Stimulated activated CD8-positive, alpha-beta memory T cell treated with anti-CD3 and anti-CD28 coated beads, Interleukin-7, amount 100 ng/mL, for 4 hours (primary cell): Measurements from ENCODE around the gene HLA-DPB1.
"Not testable (repeated sequence)": the region's sequence is repeated elsewhere in the genome, so short reads cannot be mapped to it uniquely, and the experiment has no call there.

Source experiments
- DNase-seq, 2 donors: peaks; one replicate each; pipeline ENCODE4 v3.0.0-alpha.2; 2020; ENCODE audit warnings: low read depth in 2 of 2

Gene HLA-DPB1

DNA sequence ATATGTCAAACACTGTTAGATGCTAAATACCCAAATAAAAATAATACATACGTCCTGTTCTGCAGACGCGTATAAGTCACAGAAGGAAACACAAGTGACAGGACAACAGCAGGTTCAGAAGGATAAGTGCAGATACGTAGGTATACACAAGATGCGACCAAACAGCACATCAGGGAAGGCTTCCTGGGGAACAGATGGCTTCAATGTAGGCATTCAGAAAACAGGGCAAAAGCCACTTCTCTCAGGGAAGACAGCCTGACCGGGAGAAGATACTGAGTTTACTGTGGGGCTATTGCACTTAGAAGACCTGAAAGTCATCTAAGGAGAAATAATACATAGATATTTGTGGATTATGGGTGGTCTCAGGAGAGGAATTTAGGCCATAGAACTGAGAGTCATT, 4.2 kb upstream of the HLA-DPB1 start:
- DNase-seq, result no peak

DNA sequence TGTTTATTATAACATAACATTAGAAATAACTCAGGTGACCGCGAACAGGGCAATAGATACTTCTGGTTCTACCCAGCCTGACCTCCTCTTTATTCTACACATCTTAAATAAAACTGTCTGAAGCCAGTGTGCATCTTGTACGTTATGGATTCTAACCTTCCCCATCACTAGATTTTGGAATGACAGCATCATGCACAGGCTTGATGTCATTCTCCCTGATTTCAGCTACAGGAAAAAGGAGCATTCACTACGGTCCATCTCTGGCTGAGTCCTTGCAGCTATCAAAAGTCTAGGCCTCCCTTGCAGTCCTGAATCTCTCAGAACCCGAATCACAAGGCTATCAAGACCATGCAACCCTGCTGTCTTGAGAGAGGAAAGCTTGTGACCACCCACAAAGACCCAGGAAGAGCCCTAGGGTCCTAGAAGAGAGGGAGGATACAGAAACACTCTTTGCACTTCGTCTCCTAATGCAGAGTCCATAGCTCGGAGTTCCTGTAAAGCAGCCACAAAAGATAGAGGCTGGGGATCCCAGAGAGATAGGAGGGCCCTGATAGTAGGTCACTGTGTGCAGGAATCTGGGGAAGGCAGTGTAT, 3.2 kb upstream of the HLA-DPB1 start:
- no peak for DNase-seq

DNA sequence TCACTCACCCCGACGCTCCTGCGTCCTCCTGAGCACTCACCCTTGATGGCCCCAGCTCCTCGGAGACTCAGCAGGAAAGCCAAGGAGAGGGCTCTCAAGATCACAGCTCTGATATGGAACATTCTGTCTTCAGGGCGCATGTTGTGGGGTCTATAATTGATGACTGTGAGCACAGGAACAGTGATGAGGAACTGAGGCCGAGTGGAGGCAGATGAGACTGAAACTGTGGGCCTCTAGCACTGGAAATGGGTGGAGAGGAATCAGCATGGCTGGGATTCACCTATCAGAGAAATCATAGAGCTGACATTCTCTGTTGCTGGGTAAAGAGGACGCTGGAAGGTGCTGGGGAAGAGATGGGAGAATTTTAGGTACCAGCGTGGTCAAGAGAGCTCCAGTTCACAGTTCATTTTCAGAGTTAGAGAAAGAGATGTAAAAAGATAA, 2.3 kb upstream of the HLA-DPB1 start, which contains the start of gene HLA-DPA1:
TSS of gene HLA-DPA1 (minus strand) at position 219 of the 441 bp plus-strand sequence.
- DNase-seq, result peak; percentile 17 to 22

DNA sequence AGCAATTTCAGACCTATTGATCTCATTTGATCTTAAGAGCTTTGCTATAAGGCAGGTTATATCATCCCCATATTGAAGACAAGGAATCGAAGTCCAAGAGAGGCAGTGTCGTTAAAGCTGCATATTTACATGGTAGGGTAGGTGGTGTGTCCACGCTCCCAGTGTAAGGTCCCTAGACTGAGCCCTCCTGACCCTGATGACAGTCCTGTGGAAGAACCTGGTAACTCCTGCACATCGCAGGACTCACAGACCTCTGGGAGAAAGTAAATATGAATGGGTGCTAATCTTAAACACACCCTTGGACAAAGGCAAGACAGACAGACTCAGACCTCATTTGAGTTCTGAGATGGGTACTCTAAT, 602 bp upstream of the HLA-DPB1 start:
- DNase-seq, result no peak

DNA sequence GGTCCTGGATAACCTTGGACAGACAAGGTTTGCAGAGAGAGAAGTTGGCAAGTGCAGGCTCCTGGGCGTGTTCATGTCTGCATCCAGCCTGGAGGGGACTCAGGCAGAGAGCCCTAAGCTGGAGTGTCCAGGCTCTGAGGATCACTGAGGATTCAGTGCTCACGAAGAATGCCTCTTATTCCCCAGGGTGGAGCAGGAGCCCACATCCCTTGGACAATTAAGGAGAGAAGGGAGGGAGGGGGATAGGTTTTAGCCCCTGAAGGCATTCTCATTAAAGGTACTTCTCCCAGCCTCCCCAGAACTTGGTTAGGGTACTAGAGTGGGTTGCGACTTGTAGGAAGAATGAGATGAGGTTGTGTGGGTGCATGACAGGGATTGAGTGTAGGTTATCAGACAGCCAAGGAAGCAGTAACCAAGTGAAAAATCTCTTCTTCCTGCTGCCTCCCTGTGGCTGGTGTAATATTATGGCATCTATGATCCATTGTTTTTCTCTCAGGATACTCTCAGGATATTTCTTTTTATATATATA, 680 bp downstream of the HLA-DPB1 start:
- no peak for DNase-seq

DNA sequence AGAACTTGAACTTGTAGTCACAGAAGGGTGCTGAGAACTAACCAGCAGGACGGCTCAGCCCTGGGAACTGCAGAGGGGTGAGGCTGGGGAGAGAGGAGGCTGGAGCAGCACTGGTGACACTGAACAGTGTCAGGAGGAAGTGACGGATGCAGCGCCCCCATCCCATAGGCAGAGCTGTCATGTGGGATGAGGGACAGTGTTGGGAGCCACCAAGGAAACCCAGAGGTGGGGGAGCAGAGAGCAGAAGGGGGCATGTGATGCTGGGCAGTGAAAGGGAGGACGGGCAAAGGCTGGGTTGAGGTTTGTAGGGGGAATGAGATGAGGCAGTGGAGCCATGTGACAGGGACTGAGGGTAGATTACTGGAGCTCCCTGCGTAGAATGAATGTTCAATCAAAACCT, 2.1 kb downstream of the HLA-DPB1 start:
- DNase-seq, result no peak

DNA sequence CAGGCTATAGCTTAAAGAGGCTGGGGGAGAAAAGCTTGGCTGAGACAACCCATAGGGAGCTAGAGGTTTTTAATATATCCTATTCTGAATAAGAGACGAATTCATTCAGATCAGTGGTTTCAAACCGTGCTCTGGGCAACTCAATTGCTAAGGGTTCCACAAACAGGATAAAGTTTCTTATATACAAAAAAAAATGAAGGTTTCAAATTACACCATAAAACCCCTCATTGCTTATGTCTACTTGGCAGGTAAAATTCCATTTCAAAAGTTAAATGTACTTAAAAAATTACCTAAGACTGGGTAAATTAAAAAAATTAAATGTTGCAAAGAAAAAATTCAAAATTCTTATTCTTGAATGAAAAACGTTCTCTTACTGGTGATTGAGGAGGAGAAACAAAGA, 2.7 kb downstream of the HLA-DPB1 start:
- no peak for DNase-seq

DNA sequence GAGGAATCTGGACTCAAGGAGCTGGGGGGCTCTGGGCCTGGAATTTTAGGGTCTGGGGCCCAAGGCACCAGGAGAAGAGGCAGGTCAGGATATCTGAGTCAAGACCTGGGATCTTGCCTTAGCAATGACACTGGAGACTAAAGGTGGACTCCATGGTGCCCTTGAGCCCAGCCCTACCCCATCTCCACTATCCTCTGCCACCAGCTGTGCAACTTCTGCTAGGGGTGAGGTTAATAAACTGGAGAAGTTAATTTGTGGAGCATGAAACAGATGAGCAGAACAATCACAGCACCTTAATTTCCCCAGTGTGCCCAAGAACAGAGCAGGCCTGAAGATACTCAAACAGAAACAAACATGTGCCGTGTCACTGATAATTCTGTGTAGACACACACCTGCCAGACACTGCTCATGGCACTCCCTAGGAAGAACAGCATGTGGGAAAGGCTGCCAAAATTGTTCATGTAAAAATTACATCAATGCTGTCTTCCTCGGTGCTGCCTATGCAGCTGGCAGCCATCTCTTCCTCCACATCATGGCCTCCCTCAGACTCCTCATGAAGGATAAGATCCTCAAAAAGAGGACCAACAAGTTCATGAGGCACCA, 3.2 kb downstream of the HLA-DPB1 start:
- DNase-seq, result no peak

DNA sequence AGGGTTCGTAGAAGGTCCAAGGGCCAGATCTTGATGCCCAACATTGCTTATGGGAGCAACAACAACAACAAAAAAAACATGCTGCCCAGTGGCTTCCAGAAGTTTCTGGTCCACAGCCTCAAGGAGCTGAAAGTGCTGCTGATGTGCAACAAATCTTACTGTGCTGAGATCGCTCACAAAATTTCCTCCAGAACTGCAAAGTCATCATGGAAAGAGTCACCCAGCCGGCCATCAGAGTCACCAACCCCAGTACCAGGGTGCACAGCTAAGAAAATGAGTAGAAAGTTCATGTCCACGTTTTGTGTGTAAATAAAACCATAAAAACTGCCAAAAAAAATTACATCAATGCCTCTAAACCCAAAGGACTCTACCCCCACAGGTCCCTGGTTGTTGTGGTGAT, 3.8 kb downstream of the HLA-DPB1 start:
- no peak for DNase-seq

DNA sequence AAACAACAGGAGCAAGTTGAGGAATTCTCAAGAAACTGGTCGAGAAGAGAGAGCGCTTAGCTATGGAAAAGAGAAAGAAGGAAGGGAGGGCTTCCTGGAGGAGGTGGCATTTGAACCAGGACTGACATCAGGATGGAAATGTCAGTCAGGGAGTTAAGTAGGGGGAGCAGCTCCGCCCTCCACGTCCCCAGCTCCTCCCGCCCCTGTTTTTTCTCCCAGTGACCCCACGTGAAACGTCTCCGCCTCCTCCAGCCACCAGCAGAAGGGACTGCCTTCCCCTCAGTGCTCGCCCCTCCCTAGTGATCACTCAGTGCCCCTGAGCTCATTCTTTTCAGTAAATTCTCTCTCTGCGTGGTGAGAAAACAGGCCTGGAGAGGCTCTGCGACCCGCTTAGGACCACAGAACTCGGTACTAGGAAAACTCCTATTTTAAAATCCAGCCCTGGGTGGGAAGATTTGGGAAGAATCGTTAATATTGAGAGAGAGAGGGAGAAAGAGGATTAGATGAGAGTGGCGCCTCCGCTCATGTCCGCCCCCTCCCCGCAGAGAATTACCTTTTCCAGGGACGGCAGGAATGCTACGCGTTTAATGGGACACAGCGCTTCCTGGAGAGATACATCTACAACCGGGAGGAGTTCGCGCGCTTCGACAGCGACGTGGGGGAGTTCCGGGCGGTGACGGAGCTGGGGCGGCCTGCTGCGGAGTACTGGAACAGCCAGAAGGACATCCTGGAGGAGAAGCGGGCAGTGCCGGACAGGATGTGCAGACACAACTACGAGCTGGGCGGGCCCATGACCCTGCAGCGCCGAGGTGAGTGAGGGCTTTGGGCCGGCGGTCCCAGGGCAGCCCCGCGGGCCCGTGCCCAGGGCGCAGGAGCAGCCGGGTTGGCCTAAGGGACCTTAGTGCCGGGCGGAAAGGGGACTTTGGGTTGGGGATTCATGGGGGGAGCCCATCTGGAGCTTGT, 4.6 kb downstream of the HLA-DPB1 start:
- no peak for DNase-seq

DNA sequence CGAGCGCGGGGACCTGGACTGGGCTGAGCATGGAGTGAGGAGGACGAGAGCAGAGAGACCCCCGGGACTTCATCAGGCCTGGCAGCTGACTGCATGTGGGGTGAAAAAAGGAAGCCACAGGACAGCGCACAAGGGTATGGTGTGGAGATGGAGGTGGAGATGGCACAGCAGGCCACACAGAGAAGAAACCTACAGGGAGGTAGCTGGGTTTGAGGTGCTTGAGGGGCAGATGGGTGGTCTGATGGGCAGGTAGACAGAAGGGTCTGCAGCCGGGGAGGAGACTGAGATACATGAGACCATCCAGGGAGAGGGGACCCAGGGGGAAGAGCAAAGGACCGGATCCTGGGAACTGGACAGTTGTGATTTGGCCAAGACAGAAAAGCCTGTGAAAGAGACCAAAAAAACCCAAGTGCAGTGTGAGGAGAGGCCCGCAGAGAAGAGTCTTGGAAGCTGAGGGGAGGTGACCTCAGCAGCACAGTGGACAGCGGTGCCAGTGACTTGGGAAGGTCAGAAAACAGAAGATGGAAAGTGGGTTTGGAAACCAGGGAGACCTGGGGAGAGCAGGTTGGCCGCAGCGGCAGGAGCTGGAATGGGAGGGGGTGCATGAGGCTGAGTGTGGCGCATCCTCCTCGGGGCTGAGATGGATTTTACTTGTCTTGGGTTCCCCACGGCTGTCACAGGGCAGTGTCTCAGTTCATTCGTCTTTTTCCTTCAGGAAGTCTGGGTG, 5.5 kb downstream of the HLA-DPB1 start:
- DNase-seq, result no peak

DNA sequence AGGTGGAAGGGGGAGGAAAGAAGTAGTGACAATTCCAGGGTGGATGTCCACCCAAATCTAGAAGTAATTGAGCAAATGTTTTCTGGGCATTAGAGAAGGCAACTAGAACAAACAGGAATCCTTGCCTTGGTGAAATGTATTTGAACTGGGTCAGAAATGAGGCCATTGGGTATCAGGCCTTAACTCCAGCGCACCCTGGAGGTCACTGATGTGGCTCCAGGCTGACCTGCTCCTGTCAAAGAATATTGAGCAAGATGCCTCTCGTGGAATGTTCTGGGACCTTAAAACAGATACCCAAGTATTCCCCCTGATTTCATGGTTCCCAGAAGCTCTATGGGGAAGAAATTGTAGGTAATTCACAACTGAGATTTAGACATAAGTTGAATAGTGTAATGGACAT, 6.9 kb downstream of the HLA-DPB1 start:
- no peak for DNase-seq

DNA sequence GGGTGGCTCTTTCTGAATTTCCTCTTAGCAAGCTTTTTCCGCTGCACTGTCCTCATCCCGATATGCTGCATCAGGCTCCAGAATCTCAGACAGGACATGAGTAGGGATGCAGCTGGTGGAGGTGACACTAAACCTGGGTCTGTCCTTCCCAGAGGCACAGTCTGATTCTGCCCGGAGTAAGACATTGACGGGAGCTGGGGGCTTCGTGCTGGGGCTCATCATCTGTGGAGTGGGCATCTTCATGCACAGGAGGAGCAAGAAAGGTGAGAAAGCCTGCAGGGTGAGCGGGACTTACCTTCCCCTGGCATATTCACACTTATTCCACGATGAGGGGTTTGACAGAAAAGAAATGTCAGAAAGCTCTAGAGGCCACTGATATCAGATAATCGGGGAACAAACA, 9.8 kb downstream of the HLA-DPB1 start:
- DNase-seq, result no peak

DNA sequence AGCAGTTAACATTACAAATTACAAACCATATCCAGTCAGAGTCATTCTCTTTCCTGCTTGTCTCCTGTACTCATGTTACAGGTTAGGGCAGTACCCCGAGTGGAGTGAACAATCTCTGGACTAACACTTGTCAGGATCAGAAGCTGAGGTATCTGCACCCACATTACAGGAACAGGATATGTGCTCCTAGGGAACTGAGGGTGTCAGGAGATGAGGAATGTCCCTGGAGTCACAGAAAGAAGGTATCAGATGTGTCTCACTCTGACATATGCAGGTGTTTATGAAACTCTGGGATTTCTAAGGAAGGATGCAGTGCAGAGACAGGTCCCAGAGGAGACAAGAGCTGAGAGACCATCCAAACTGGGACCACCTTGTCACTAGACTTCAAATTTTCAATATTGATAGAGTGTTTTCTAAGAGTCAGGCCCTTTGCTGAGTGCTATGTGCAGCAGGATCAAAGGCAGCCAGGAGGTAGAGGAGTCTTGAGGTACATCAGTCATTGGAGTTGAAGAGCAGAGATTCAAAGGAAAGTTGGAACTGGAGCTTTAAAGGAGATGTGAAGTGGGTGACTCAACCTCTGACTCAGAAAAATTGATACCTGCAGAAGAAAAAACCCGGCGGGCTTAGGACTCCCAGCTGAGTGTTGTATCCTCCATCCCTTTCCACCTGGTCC, 12.6 kb downstream of the HLA-DPB1 start:
- DNase-seq, result no peak

DNA sequence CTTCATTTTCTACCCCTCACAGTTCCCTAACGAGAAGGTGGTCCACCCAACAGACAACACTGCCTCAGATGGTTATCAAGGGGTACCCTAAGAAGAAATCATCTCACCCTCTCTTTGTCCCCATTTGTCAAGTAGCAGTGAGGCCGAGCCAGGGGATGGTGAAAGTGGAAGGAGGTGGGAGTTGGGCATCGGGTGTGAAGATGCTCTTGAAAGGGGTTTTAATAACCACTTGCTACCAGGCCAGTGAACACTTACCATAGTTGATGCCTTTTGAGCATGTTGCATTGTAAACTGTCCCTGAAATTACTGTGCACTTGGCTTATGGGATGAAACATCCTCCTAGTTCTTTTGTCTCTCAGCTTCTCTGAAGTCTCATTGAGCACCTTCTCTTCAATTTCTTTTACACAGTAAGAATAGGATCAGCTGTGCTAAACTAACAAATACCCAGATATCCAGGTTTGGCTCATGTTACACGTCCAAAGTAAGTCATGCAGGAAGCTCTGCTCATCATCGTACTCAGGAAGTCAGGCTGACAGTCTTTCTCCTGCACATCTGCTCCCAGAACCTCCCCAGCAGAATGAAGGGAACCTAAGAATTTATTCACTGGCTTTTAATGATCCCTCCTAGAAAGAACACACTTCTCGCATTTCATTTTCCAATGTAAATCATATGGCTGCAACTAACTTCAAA, 13.3 kb downstream of the HLA-DPB1 start:
- no peak for DNase-seq

DNA sequence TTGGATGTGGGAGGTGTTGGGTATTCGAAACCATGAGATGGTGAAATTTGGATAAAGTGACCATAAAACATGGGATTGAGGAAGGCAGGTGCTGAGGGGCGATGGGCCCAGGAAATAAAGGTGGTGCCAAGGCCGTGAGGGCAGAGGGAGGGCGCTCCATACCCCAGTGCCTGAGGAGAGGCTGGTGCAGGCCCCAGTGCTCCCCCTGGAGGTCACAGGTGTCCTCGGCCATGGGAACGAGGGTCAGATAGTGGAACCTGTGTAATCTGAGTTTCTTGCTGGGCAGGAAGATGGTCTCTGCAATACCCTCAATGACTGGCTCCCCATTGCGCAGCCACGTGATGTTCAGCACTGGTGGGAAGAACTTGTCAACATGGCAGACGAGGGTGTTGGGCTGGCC, 16.2 kb downstream of the HLA-DPB1 start:
- DNase-seq, result peak; percentile 21 to 41

DNA sequence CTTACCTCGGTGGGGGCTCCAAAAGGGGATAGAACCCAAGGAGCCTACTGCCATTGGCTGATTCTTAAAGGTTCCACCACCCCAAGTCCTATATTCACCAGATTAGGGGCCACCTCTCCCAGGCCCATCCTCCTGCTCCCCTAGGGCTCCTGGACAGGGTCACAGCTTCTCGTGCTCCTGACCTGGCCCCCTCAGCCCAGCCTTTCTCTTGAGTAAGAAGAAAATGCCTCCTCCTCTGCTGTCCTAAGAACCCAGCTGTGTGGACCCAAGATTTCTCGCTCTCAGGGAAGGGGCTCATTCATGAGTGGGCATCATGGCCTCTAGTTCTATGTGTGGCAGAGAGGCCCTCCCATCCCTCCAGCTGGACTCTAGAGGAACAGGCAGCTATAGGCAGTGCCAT, 16.6 kb downstream of the HLA-DPB1 start:
- DNase-seq, result no peak

DNA sequence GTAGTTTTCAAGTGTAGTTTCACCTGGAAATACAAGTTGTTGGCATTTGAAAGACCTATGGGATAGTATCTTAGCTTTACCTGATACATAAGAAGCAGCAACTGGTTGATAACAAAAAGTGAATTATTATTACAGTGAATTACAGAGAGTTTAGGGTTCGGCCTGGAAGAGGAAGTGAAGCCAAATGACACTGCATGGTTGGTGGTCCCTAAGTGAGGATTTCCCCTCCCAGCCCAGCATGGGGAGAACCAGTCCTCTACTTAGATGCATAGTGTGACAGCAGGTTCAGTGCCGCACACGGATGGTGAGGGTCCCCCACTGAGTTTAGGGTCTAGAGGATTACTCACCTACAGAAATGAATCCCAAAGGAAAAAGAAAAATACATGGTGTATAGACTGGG, 18.1 kb downstream of the HLA-DPB1 start:
- no peak for DNase-seq

DNA sequence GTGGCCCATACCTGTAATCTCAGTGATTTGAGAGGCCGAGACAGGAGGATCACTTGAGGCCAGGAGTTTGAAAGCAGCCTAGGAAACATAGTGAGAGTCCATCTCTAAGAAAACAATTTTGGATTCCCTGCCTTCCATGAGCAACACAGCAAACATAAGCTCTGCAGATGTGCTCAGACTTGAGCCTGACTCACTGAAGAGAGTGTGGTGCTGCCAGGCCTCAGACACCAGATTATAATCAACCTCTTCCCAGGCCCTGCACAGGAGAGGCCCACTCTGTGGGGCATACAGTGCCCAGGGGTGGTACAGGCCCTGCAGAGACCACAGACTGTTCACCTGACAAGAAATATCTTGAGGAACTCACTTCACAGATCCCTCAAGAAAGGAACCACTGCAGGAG, 19.9 kb downstream of the HLA-DPB1 start:
- DNase-seq, result no peak

DNA sequence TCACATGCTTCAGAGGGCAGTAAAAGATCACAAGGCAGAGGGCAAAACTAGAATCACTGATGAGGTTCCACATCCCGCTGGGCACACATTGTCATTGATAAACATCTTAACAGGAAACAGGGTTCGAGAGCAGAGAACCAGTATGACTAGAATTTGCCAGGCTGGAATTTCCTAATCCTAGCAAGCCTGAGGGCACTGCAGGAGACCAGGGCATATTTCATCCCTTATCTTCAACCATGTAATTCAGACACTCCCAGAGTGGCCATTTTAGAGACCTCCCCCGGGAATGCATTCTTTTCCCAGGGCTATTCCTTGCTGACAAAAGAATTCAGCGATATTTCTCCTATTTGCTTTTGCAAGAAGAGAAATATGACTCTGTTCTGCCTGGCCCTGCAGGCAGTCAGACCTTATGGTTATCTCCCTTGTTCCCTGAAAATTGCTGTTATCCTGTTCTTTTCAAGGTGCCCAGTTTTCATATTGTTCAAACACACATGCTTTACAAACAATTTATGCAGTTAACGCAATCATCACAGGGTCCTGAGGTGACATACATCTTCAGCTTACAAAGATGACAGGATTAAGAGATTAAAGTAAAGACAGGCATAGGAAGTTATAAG, 25.4 kb downstream of the HLA-DPB1 start:
- DNase-seq, result not testable (repeated sequence)
